ENCODE measurements around the gene TRERF1. TPM values are rescaled to one million over a fixed set of nuclear protein-coding genes. Genes with fewer than 3 reads are reported as not detected.

Gene TRERF1
- total and polyA plus RNA-seq, 7 donors, result 0.21 to 0.99 (median 0.44) TPM

GRCh38 chr6:42407379-42407778 lies 44.3 kb downstream of the TRERF1 start:
- no peak overlapping the region for H3K27ac ChIP-seq
- TF ChIP-seq CTCF (IDR thresholded peaks at IDR 0.05), result no peak
- no peaks in the 10 kb centered on the region for H3K27me3 ChIP-seq (ENCODE audit: insufficient read depth in 3 of 3, low read length in 2 of 3)
- H3K9me3 ChIP-seq, result no peaks in the 10 kb centered on the region
- H3K4me3 ChIP-seq, result no peak overlapping the region
- H3K4me1 ChIP-seq, result no peaks in the 10 kb centered on the region
- 71 to 75% (median 73%) methylated on average over 8 of the region's 8 CpGs for WGBS, 3 donors
- intact Hi-C loops (cut with DNase I), result no loop called here
- peak in 1 of 4 donors; percentile 37 for ATAC-seq
- DNase-seq, result no peak
- H3K36me3 ChIP-seq (ENCODE audit: insufficient read depth in 1 of 2, low read depth in 1 of 2), result no peaks in the 10 kb centered on the region

GRCh38 chr6:42406306-42407280 lies 45.1 kb downstream of the TRERF1 start:
- 74 to 78% (median 77%) methylated on average over 6 of the region's 6 CpGs for WGBS, 3 donors
- Histone ChIP-seq H3K27ac (no peak overlapping the region), H3K9me3 (no peaks in the 10 kb centered on the region), H3K4me3 (no peak overlapping the region), H3K27me3 (ENCODE audit: insufficient read depth in 3 of 3, low read length in 2 of 3) (no peaks in the 10 kb centered on the region), H3K36me3 (ENCODE audit: insufficient read depth in 1 of 2, low read depth in 1 of 2) (no peaks in the 10 kb centered on the region), H3K4me1 (no peaks in the 10 kb centered on the region)
- no peak for ATAC-seq
- no peak for TF ChIP-seq CTCF (IDR thresholded peaks at IDR 0.05)
- intact Hi-C loops (cut with DNase I), result no loop called here
- DNase-seq, result no peak

- ATAC-seq (peak in 3 of 4 donors; percentile 32 to 50 (median 50)), DNase-seq (no peak)
- Histone ChIP-seq H3K4me3 (no peak overlapping the region), H3K27ac (peak overlapping the region; percentile 46), H3K4me1 (no peaks in the 10 kb centered on the region), H3K36me3 (ENCODE audit: insufficient read depth in 1 of 2, low read depth in 1 of 2) (no peaks in the 10 kb centered on the region), H3K27me3 (ENCODE audit: insufficient read depth in 3 of 3, low read length in 2 of 3) (no peaks in the 10 kb centered on the region), H3K9me3 (no peaks in the 10 kb centered on the region)
- intact Hi-C loops (cut with DNase I), result no loop called here
- TF ChIP-seq CTCF (IDR thresholded peaks at IDR 0.05), result no peak
- 43 to 52% (median 44%) methylated on average over 2 of the region's 2 CpGs for WGBS, 3 donors
These were observed 46.7 kb downstream of the TRERF1 start for GRCh38 chr6:42405021-42405420.

GRCh38 chr6:42404484-42404883 lies 47.2 kb downstream of the TRERF1 start:
- H3K4me1 ChIP-seq, result no peaks in the 10 kb centered on the region
- peak overlapping the region; percentile 46 for H3K27ac ChIP-seq
- H3K36me3 ChIP-seq (ENCODE audit: insufficient read depth in 1 of 2, low read depth in 1 of 2), result no peaks in the 10 kb centered on the region
- H3K9me3 ChIP-seq, result no peaks in the 10 kb centered on the region
- no peaks in the 10 kb centered on the region for H3K27me3 ChIP-seq (ENCODE audit: insufficient read depth in 3 of 3, low read length in 2 of 3)
- intact Hi-C loops (cut with DNase I), result no loop called here
- DNase-seq (peak in 1 of 2 donors; percentile 27), ATAC-seq (peak in 3 of 4 donors; percentile 36 to 47 (median 38))
- no peak for TF ChIP-seq CTCF (IDR thresholded peaks at IDR 0.05)
- H3K4me3 ChIP-seq, result no peak overlapping the region
- WGBS, 3 donors, result 53 to 69% (median 59%) methylated on average over 5 of the region's 5 CpGs
